Right atrium auricular region (tissue), 2 donors: ENCODE results near the gene PLOD2. TPM values are rescaled to one million over a fixed set of nuclear protein-coding genes. Genes with fewer than 3 reads are reported as not detected.

Experiments
- DNase-seq: peaks from one replicate; pipeline ENCODE4 v3.0.0-alpha.2; 2019; ENCODE audit warnings: low spot score
- H3K27ac ChIP-seq, 2 donors: fragments of 200-600 bp; sonication (generic); 1 replicate in 1 of 2; 2 replicates in 1 of 2; pipeline ENCODE4 v1.5.1; 2016 to 2019
- H3K27me3 ChIP-seq, 2 donors: fragments of 200-600 bp; sonication (generic); one replicate each; pipeline versions ENCODE4 v1.5.1 to v1.6.0; 2017 to 2019
- H3K36me3 ChIP-seq: fragments of 200-600 bp; sonication (generic); one replicate; pipeline ENCODE4 v1.5.1; 2016
- H3K4me1 ChIP-seq, 2 donors: fragments of 200-600 bp; sonication (generic); one replicate each; pipeline versions ENCODE4 v1.5.1 to v1.6.0; 2017 to 2019
- H3K4me3 ChIP-seq, 2 donors: fragments of 200-600 bp; sonication (generic); 1 replicate in 1 of 2; 2 replicates in 1 of 2; pipeline ENCODE4 v1.5.1; 2017 to 2019; ENCODE audit warnings: mild to moderate bottlenecking in 1 of 2, moderate library complexity in 1 of 2
- H3K9me3 ChIP-seq, 2 donors: fragments of 200-600 bp; sonication (generic); one replicate each; pipeline ENCODE4 v1.5.1; 2019
- CTCF ChIP-seq, 2 donors: fragments of 200-600 bp; sonication (generic); IDR thresholded peaks; one replicate each; pipeline ENCODE4 v1.5.1; 2019; ENCODE audit warnings: antibody characterized with exemption in 2 of 2
- total RNA-seq, 2 donors: library from RNA; depleted of rRNA; stranded (reverse); fragments of >200 nt; gene quantifications; one replicate each; pipeline ENCODE4 v1.1.0, GENCODE V29; 2016

Gene PLOD2
- total RNA-seq, 2 donors from 2014 or later, result 18.2 to 30.5 TPM

DNA sequence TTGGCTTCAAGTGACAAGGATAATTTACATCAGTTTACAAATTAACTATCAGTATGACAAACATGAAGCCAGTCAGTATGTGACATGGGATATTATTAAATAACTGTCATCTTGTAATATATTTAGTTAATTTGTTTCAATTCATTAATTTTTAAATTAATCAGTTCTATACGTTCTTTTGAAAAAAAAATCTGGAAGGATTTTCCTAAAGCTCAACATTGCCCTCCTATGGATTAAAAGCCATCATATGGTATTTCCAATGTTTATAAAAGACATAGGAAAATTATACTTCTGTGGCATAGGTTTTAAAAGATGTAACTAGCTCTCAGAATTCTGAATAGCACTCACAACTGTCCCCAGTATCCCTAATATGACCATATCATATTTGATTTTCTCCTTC lies 134.4 kb downstream of the PLOD2 start:
- no peak overlapping the region for H3K27ac ChIP-seq
- H3K27me3 ChIP-seq, result no peaks in the 10 kb centered on the region
- H3K4me1 ChIP-seq, result no peaks in the 10 kb centered on the region
- DNase-seq, result no peak
- no peak overlapping the region for H3K4me3 ChIP-seq
- peaks cover 0 to 10% of the 10 kb centered on the region in 2 donors for H3K9me3 ChIP-seq
- no peaks in the 10 kb centered on the region for H3K36me3 ChIP-seq
- TF ChIP-seq CTCF (IDR thresholded peaks at IDR 0.05), result no peak

- TF ChIP-seq CTCF (IDR thresholded peaks at IDR 0.05), result no peak
- H3K9me3 ChIP-seq, result no peaks in the 10 kb centered on the region
- DNase-seq, result no peak
- no peak overlapping the region for H3K27ac ChIP-seq
- H3K4me3 ChIP-seq, result no peak overlapping the region
- H3K27me3 ChIP-seq, result no peaks in the 10 kb centered on the region
- H3K36me3 ChIP-seq, result no peaks in the 10 kb centered on the region
- H3K4me1 ChIP-seq, result no peaks in the 10 kb centered on the region
These were observed 136.7 kb downstream of the PLOD2 start for GRCh38 chr3:146024260-146024659.

DNA sequence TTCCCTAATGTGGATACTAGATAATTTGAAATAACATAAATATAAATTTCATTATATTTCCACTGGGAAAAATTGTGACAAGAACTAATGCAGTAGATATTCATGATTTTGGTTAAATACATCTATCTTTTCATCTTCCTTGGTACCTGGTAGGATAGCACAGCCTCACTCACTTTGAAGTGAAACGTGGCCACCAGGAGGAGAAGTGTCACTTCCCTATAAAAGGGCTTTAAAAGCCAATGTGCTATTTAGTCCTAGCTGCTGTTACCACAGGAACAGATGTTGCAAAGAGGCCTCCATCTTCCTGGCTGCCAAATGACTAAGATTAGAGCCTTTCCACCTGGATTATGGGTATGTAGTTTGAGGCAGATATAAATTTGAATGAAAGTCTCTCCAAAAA lies 140.0 kb downstream of the PLOD2 start:
- no peak for TF ChIP-seq CTCF (IDR thresholded peaks at IDR 0.05)
- H3K4me1 ChIP-seq, result no peaks in the 10 kb centered on the region
- no peak for DNase-seq
- H3K36me3 ChIP-seq, result no peaks in the 10 kb centered on the region
- H3K9me3 ChIP-seq, result no peaks in the 10 kb centered on the region
- no peak overlapping the region for H3K4me3 ChIP-seq
- H3K27me3 ChIP-seq, result no peaks in the 10 kb centered on the region
- H3K27ac ChIP-seq, result no peak overlapping the region

- H3K4me3 ChIP-seq, result no peak overlapping the region
- H3K27ac ChIP-seq, result no peak overlapping the region
- H3K9me3 ChIP-seq, result no peaks in the 10 kb centered on the region
- H3K4me1 ChIP-seq, result no peaks in the 10 kb centered on the region
- H3K27me3 ChIP-seq, result no peaks in the 10 kb centered on the region
- no peak for DNase-seq
- H3K36me3 ChIP-seq, result no peaks in the 10 kb centered on the region
- TF ChIP-seq CTCF (IDR thresholded peaks at IDR 0.05), result no peak
These were observed 141.5 kb downstream of the PLOD2 start for GRCh38 chr3:146019508-146019907.

Other genes with a start within 250 kb of the PLOD2 start
- gene PLSCR4, start 89.9 kb upstream of the PLOD2 start, total RNA-seq, result 10 to 100 TPM; 22.9 to 31.5 TPM